Measurements from ENCODE around the gene MINDY3.

MINDY3 gene

DNA sequence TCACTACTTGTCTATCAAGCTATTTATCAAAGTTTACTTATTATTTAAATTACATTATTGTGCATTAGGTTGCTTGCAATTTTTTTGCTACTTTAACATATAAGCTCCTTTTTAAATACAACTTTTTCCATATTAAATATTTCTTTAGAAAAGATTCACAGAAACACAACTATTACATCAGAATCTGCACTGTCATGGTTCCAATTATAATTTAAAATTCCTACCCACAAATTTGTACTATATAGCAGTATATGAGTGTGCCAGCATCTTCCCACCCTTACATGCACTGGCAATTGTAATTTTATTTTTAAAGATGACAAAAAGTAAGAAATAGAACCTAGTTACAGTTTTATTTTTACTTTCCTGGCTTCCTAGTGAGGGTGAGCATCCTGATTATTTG, 15.8 kb downstream of the MINDY3 start:
- TF ChIP-seq, protein P1, sequence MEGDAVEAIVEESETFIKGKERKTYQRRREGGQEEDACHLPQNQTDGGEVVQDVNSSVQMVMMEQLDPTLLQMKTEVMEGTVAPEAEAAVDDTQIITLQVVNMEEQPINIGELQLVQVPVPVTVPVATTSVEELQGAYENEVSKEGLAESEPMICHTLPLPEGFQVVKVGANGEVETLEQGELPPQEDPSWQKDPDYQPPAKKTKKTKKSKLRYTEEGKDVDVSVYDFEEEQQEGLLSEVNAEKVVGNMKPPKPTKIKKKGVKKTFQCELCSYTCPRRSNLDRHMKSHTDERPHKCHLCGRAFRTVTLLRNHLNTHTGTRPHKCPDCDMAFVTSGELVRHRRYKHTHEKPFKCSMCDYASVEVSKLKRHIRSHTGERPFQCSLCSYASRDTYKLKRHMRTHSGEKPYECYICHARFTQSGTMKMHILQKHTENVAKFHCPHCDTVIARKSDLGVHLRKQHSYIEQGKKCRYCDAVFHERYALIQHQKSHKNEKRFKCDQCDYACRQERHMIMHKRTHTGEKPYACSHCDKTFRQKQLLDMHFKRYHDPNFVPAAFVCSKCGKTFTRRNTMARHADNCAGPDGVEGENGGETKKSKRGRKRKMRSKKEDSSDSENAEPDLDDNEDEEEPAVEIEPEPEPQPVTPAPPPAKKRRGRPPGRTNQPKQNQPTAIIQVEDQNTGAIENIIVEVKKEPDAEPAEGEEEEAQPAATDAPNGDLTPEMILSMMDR (conservative IDR thresholded peaks at IDR 0.05; ENCODE audit: low read length): no peak
- H3K4me3 ChIP-seq (ENCODE audit: low read length): no peak overlapping the region

DNA sequence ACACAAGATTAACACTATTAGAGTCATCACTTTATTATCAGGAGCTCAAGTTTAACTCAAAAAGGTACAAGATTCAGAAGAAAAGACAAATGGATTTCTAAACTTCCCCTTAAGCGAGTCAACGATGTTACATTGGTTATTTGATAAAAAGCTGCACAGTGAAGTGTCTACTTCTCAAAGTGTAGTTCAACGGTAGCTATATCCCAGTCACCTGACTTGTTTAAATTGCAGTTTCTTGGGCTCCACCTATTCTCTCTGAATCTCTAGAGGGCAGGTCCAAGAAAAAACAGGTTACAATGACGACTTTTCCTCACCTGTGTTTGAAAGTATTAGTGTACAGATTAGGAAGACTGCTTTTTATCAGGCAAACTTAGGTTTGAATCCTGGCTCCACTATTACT, 16.6 kb downstream of the MINDY3 start:
- TF ChIP-seq, protein P1 (conservative IDR thresholded peaks at IDR 0.05; ENCODE audit: low read length): no peak
- no peak overlapping the region for H3K4me3 ChIP-seq (ENCODE audit: low read length)
- no peak for DNase-seq (ENCODE audit: low read depth)

More for the DNA sequence above, 15.8 kb downstream of the MINDY3 start:
- no peak for DNase-seq (ENCODE audit: low read depth)

DNA sequence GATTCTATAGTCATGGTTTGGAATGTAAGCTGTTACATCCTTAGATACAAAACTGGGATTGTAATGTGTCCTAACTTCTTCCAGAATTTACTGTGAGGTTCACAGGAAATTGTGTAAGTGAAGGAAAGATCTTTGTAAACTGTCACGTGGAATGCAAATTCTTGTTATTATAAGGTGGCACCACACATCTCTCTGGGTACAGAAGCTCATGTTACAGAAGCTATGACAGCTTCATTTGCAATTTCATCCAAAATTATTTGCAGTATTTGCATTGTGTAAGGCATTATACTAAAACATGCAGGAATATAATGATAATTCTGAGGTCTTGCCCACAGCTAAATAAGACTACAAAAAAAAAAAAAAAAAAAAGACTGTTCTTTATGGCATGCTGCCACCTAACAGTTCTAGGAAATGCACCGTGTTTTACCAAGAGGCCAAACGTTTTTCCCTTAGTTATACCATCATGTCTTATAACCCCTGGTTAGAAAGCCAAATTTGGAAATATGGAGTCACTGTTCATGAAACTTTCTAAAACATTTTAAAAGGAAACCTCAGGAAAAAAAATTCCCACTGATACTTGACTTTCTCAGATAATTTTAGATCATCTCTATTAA, 17.6 kb downstream of the MINDY3 start:
- peak; percentile 54 for DNase-seq (ENCODE audit: low read depth)
- TF ChIP-seq, protein P1 (conservative IDR thresholded peaks at IDR 0.05; ENCODE audit: low read length): no peak
- H3K4me3 ChIP-seq (ENCODE audit: low read length): no peak overlapping the region

DNA sequence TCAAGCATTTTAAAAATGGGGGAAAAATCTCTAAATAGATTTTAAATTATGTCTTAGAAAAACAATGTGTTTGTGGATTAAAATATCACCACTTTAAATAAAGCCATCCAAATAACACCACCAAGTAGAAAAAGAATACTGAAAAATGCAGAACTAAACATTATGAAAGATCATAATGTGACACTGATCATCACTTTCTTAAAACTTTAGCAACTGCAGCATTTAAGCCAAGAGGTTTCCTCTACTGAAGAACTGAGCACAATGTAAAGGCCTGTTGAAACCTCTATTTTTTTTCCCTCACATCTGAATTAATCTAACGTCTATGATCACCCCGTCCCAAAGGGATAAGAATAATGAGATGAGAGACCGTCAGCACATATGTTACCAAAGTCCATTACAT, 18.6 kb downstream of the MINDY3 start:
- TF ChIP-seq, protein P1 (conservative IDR thresholded peaks at IDR 0.05; ENCODE audit: low read length): no peak
- no peak overlapping the region for H3K4me3 ChIP-seq (ENCODE audit: low read length)
- DNase-seq (ENCODE audit: low read depth): no peak

DNA sequence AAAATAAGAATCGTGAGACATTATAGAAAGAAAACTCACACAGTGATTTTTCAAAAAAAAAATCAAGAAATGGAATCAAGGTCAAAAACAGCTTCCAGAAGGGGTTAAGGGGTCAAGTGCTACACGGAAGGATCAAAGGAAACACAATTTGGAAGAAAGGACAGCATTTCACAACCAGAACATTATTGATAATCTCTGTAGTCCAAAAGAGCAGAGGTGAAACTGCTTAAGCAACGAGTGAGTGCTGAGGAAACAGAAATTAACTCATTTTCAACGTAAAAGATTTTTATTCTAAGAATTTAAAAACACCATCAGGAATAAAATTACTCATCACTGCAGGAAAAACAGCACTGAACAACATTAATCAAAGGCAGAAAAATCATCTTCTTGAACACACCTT, 23.5 kb downstream of the MINDY3 start:
- no peak overlapping the region for H3K4me3 ChIP-seq (ENCODE audit: low read length)
- no peak for DNase-seq (ENCODE audit: low read depth)
- TF ChIP-seq, protein P1 (conservative IDR thresholded peaks at IDR 0.05; ENCODE audit: low read length): no peak

DNA sequence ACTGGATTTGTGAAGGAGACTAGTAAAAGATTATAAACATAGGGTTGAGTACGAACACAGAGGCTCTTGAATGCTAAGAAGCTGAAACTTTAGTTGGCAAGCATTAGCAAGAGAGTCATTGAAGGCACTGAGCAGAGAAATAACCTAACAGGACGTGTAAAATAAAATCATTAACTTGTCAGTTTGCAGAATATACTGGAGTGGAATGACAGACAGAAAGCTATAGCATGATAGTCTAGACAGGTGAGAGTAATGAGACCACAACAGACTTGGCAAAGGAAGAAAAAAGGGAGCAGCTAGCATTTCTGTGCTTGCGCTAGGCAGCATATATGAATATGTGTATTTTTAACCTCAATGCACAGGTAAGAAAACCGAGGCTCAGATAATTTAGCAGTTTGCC, 30.8 kb downstream of the MINDY3 start:
- DNase-seq (ENCODE audit: low read depth): no peak
- TF ChIP-seq, protein P1 (conservative IDR thresholded peaks at IDR 0.05; ENCODE audit: low read length): no peak
- no peak overlapping the region for H3K4me3 ChIP-seq (ENCODE audit: low read length)

DNA sequence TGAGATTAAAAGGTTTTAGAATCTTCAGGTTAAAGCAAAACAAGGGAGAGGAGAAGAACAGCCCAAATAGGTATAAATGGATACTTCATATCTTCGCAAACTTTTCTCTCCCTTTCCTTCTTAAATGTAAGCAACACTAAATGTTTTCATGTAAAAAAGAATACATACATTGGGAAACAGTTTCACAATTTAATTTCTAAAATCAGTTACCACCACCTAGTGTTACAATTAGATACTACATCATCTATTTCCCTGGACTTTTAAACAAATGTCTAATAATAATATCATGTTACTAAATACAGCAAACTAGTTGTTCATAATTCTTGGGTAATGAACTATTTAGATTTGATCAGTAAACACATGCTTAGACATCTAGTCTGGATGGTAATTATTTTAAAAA, 35.8 kb downstream of the MINDY3 start:
- DNase-seq (ENCODE audit: low read depth): peak; percentile 34
- no peak overlapping the region for H3K4me3 ChIP-seq (ENCODE audit: low read length)
- TF ChIP-seq, protein P1 (conservative IDR thresholded peaks at IDR 0.05; ENCODE audit: low read length): peak; percentile 63
